Body of pancreas (tissue), 4 donors: ENCODE data around the gene CPSF2. TPM values are rescaled to one million over a fixed set of nuclear protein-coding genes. Genes with fewer than 3 reads are reported as not detected.

ENCODE experiments used
- ATAC-seq: fragments of 150-250 bp; one replicate; pipeline ENCODE4 v1.9.1; 2016
- DNase-seq, 4 donors: peaks; one replicate each; pipeline ENCODE4 v3.0.0-alpha.2; 2019
- H3K27ac ChIP-seq, 4 donors: fragments of 200-600 bp; sonication (generic); 1 replicate in 3 of 4; 2 replicates in 1 of 4; pipeline versions ENCODE4 v1.5.1 to v1.6.1; 2016 to 2019; ENCODE audit warnings: mild to moderate bottlenecking in 1 of 4, mixed read lengths in 1 of 4, moderate library complexity in 1 of 4
- H3K27me3 ChIP-seq, 2 donors: fragments of 200-600 bp; sonication (generic); one replicate each; pipeline ENCODE4 v1.6.0; 2016; ENCODE audit warnings: mild to moderate bottlenecking in 1 of 2
- H3K36me3 ChIP-seq, 2 donors: fragments of 200-600 bp; sonication (generic); replicated peaks in 1 of 2; 2 replicates each; pipeline ENCODE4 v1.5.1; 2016; ENCODE audit warnings: low read depth in 2 of 2; ENCODE audit not compliant: insufficient read depth in 1 of 2
- H3K4me1 ChIP-seq: fragments of 200-600 bp; sonication (generic); one replicate; pipeline ENCODE4 v1.6.0; 2016
- H3K4me3 ChIP-seq, 2 donors: fragments of 200-600 bp; sonication (generic); 1 replicate in 1 of 2; 2 replicates in 1 of 2; pipeline ENCODE4 v1.5.1; 2016 to 2019
- H3K9me3 ChIP-seq, 3 donors: fragments of 200-600 bp; sonication (generic); 1 replicate in 2 of 3; 2 replicates in 1 of 3; pipeline ENCODE4 v1.5.1; 2016
- POLR2A ChIP-seq, 3 donors: fragments of 450-650 bp; IDR thresholded peaks; one replicate each; pipeline ENCODE4 v1.6.1; 2016; ENCODE audit warnings: antibody characterized with exemption in 3 of 3, mild to moderate bottlenecking in 2 of 3
- WGBS, 2 donors: methylation state at CpG; one replicate each; pipeline ENCODE4 v1.1.5; 2017; 5-methylcytosine and 5-hydroxymethylcytosine counted together
- intact Hi-C: fragments of 100-400 bp; cut with DNase I; formaldehyde crosslinking; loops from one replicate; pipeline ENCODE4 v1.15.1; 2023
- total RNA-seq, 2 donors: library from RNA; depleted of rRNA; stranded (reverse); fragments of >200 nt; gene quantifications; one replicate each; pipeline ENCODE4 v1.1.0, GENCODE V29; 2016
- TF ChIP-seq, protein P1 (sequence below), 7 experiments: fragments of 450-650 bp in 4 of 7; fragments of 200-600 bp in 3 of 7; sonication (generic) in 3 of 7; IDR thresholded peaks; one replicate each; pipeline ENCODE4 v1.5.1; 2016 to 2019; ENCODE audit warnings: antibody characterized with exemption in 7 of 7

Gene CPSF2
- total RNA-seq, 2 donors from 2014 or later: 7.8 to 19.1 TPM

DNA sequence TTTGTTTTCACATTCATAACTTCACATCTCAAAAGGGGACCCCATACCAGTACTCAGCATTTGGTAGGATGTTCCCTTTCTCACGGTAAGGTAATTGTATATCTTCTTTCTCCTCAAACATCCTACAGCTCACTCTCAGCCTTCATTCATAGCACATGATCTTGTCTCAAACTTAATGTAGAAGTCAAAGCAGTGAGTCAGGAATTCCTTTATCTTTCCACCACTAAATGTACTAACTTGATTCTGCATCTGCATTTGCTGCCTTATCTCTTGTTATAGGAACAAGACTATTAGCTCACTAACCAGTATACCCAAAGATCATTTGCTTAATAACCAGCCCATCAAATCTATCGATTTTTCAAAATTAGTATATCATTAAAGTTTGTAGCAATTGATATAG is 22.9 kb downstream of the CPSF2 start:
- Histone ChIP-seq H3K36me3 (peaks cover 10 to 34% of the 10 kb centered on the region in 2 donors), H3K27ac (no peak overlapping the region), H3K9me3 (no peaks in the 10 kb centered on the region), H3K27me3 (no peaks in the 10 kb centered on the region), H3K4me3 (no peak overlapping the region), H3K4me1 (no peaks in the 10 kb centered on the region)
- 85 to 90% methylated on average over 2 of the region's 2 CpGs for WGBS, 2 donors
- no peak for ATAC-seq
- intact Hi-C loops: no loop called here
- TF ChIP-seq POLR2A (IDR thresholded peaks at IDR 0.05): no peak
- DNase-seq: no peak

DNA sequence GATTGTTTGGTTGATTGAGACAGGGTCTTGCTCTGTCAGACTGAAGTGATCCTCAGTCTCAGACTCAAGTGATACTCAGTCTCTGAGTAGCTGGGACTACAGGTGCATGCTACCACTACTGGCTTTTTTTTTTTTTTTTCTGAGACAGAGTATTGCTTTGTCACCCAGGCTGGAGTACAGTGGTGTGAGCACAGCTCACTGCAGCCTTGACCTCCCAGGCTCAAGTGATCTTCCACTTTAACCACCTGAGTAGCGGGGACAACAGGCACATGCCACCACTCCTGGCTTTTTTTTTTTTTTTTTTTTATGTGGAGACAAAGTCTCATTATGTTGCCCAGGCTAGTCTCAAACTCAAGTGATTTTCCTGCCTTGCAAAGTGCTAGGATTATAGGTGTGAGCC is 31.8 kb downstream of the CPSF2 start:
- no peak overlapping the region for H3K27ac ChIP-seq
- no peak overlapping the region for H3K4me3 ChIP-seq
- TF ChIP-seq POLR2A (IDR thresholded peaks at IDR 0.05): no peak
- TF ChIP-seq, protein P1, sequence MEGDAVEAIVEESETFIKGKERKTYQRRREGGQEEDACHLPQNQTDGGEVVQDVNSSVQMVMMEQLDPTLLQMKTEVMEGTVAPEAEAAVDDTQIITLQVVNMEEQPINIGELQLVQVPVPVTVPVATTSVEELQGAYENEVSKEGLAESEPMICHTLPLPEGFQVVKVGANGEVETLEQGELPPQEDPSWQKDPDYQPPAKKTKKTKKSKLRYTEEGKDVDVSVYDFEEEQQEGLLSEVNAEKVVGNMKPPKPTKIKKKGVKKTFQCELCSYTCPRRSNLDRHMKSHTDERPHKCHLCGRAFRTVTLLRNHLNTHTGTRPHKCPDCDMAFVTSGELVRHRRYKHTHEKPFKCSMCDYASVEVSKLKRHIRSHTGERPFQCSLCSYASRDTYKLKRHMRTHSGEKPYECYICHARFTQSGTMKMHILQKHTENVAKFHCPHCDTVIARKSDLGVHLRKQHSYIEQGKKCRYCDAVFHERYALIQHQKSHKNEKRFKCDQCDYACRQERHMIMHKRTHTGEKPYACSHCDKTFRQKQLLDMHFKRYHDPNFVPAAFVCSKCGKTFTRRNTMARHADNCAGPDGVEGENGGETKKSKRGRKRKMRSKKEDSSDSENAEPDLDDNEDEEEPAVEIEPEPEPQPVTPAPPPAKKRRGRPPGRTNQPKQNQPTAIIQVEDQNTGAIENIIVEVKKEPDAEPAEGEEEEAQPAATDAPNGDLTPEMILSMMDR (IDR thresholded peaks at IDR 0.05): no peak
- H3K27me3 ChIP-seq: no peaks in the 10 kb centered on the region
- 92 to 100% methylated on average over 1 of the region's 1 CpG for WGBS, 2 donors
- H3K9me3 ChIP-seq: no peaks in the 10 kb centered on the region
- intact Hi-C loops: no loop called here
- no peak for DNase-seq
- H3K36me3 ChIP-seq: peaks cover 21 to 23% of the 10 kb centered on the region in 2 donors
- no peaks in the 10 kb centered on the region for H3K4me1 ChIP-seq
- ATAC-seq: no peak

DNA sequence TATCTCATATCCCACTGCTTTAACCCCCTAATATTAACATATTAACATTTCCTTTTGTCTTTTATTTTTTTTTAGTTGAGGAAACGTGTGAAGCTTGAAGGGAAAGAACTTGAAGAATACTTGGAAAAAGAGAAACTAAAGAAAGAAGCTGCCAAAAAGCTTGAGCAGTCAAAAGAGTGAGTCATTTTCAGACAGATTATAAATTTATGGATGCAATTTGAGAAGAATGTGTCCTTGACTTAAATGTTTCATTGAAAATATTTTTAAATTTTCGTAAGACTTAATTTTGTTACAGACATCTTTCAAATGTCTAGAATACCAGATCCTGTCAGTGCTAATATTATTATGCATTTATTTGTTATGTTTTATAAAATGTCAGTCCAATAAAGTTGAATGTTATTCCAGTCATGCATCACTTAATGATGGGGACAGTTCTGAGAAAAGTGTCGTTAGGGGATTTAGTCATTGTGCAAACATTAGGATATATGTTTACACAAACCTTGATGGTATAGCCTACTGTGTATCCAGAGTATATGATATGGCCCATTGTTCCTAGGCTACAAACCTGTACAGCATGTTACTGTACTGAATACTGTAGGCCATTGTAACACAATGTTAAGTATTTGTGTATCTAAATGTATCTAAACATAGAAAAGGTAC is 32.6 kb downstream of the CPSF2 start:
- Histone ChIP-seq H3K27ac (no peak overlapping the region), H3K4me3 (no peak overlapping the region), H3K27me3 (no peaks in the 10 kb centered on the region), H3K4me1 (no peaks in the 10 kb centered on the region), H3K36me3 (peaks cover 21 to 24% of the 10 kb centered on the region in 2 donors), H3K9me3 (no peaks in the 10 kb centered on the region)
- ATAC-seq: no peak
- 82 to 84% methylated on average over 3 of the region's 3 CpGs for WGBS, 2 donors
- DNase-seq: no peak
- TF ChIP-seq, protein P1 (IDR thresholded peaks at IDR 0.05): no peak
- TF ChIP-seq POLR2A (IDR thresholded peaks at IDR 0.05): no peak
- intact Hi-C loops: no loop called here

DNA sequence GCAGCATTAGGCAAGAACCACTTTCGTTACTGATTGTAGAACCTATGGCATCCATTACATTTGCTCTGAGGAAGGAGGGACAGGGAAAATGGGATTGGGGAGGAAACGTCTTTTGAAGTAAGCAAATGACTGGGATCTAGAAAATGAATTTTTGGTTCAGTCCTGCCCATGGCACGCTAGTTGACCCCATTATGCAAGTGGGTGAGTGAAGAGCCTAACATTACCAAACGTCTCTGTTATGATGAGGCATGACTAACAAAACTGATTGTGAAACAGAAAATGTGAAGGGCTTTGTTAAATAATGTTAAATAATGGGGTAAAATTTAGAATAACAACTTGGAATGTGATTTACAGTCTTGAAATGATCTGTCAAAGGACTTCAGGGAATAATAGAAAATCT is 38.9 kb downstream of the CPSF2 start:
- no peak for DNase-seq
- peaks cover 16 to 34% of the 10 kb centered on the region in 2 donors for H3K36me3 ChIP-seq
- no peaks in the 10 kb centered on the region for H3K4me1 ChIP-seq
- no peak for ATAC-seq
- no peak for TF ChIP-seq POLR2A (IDR thresholded peaks at IDR 0.05)
- TF ChIP-seq, protein P1 (IDR thresholded peaks at IDR 0.05): no peak
- WGBS, 2 donors: 64 to 83% methylated on average over 4 of the region's 4 CpGs
- no peak overlapping the region for H3K4me3 ChIP-seq
- no peaks in the 10 kb centered on the region for H3K9me3 ChIP-seq
- intact Hi-C loops: no loop called here
- no peak overlapping the region for H3K27ac ChIP-seq
- H3K27me3 ChIP-seq: no peaks in the 10 kb centered on the region

DNA sequence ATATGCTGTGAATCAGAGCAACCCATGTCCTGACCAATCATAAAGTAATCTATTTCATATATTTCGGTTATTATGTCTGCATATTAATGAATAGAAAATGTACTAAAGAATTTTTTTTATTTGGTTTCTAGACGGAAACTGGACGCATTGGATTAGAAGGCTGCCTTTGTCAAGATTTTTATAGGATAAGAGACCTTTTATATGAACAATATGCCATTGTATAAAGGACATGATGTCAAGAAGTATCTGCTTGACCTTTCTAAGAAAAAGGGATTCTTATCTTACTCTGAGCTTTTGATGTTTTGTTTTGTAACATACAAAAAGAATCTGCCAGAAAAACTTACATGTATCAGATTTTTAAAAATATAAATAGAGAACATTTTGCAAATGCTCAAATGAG is 39.8 kb downstream of the CPSF2 start:
- no peak for ATAC-seq
- no peak for TF ChIP-seq POLR2A (IDR thresholded peaks at IDR 0.05)
- TF ChIP-seq, protein P1 (IDR thresholded peaks at IDR 0.05): no peak

More for the DNA sequence above, 39.8 kb downstream of the CPSF2 start:
- 69 to 82% methylated on average over 3 of the region's 3 CpGs for WGBS, 2 donors
- no peak overlapping the region for H3K27ac ChIP-seq
- intact Hi-C loops: no loop called here
- no peaks in the 10 kb centered on the region for H3K4me1 ChIP-seq
- no peak for DNase-seq
- H3K4me3 ChIP-seq: no peak overlapping the region
- H3K9me3 ChIP-seq: no peaks in the 10 kb centered on the region
- no peaks in the 10 kb centered on the region for H3K27me3 ChIP-seq
- peaks cover 8 to 34% of the 10 kb centered on the region in 2 donors for H3K36me3 ChIP-seq
